ENCODE results near the gene GAS6.

DNA sequence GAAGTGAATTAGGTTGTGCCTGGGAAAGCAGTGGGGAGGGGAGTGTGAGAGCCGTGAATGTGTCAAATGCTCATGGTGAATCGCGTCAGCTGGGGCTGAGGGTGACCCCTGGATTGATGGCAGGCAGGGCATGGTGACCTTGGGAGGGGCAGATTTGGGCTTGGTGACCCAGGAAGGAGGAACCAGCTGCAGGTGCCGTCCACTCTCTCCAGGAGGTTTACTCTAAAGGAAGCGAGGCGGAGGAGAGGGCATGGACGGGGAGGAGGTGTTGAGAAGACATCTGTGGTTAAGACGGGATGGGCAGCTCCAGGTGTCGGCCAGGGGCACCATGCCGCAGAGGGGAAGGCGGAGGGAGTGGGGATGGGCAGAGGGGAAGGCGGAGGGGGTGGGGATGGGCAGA is 76.2 kb downstream of the GAS6 start:
- TF ChIP-seq POLR2AphosphoS5 (IDR thresholded peaks at IDR 0.05; ENCODE audit: low read depth, low read length) (no peak), POLR2A (IDR thresholded peaks at IDR 0.05; ENCODE audit: low read depth, low read length) (no peak), TAF1 (IDR thresholded peaks at IDR 0.05; ENCODE audit: low read depth, low read length) (no peak), SPI1 (IDR thresholded peaks at IDR 0.05; ENCODE audit: low read depth, low read length) (no peak)
